Aorta (tissue), 5 donors: Measurements from ENCODE around the gene TSPEAR. TPM values are rescaled to one million over a fixed set of nuclear protein-coding genes. Genes with fewer than 3 reads are reported as not detected.
A peak's percentile ranks its signal among the peaks of the same experiment; 100 is the strongest.

Source experiments
- ATAC-seq: fragments of 200-7000 bp; cut with Tn5 transposase; one replicate; pipeline ENCODE4 v1.9.1; 2022; ENCODE audit warnings: moderate library complexity; ENCODE audit not compliant: low FRiP score
- DNase-seq, 2 donors: peaks; one replicate each; pipeline ENCODE4 v3.0.0-alpha.2; 2020
- H3K27ac ChIP-seq, 2 donors: one replicate each; pipeline ENCODE4 v1.5.1; 2013; ENCODE audit warnings: low read length in 2 of 2, mild to moderate bottlenecking in 2 of 2, moderate library complexity in 2 of 2, control low read depth in 1 of 2, inconsistent platforms in 1 of 2, low read depth in 1 of 2
- H3K27me3 ChIP-seq, 2 donors: one replicate each; pipeline ENCODE4 v1.6.1; 2013; ENCODE audit warnings: control low read depth in 1 of 2, low read length in 1 of 2, mild to moderate bottlenecking in 1 of 2, moderate library complexity in 1 of 2; ENCODE audit not compliant: insufficient read depth in 2 of 2, control insufficient read depth in 1 of 2
- H3K36me3 ChIP-seq, 2 donors: one replicate each; pipeline ENCODE4 v1.6.1; 2013; ENCODE audit warnings: control low read depth in 1 of 2, low read length in 1 of 2, mild to moderate bottlenecking in 1 of 2; ENCODE audit not compliant: insufficient read depth in 2 of 2, control insufficient read depth in 1 of 2
- H3K4me1 ChIP-seq, 2 donors: one replicate each; pipeline ENCODE4 v1.6.1; 2013; ENCODE audit warnings: low read length in 2 of 2, control low read depth in 1 of 2, mild to moderate bottlenecking in 1 of 2, moderate library complexity in 1 of 2; ENCODE audit not compliant: insufficient read depth in 2 of 2, control insufficient read depth in 1 of 2
- H3K4me3 ChIP-seq, 2 donors: one replicate each; pipeline ENCODE4 v1.5.1; 2013; ENCODE audit warnings: low read length in 2 of 2, control low read depth in 1 of 2, mild to moderate bottlenecking in 1 of 2
- H3K9me3 ChIP-seq: one replicate; pipeline ENCODE4 v1.6.1; 2013; ENCODE audit warnings: mild to moderate bottlenecking, low read length; ENCODE audit not compliant: control insufficient read depth
- WGBS, 2 donors: extraction: QIAGEN DNeasy Blood & Tissue Kit; methylation state at CpG; one replicate each; pipeline ENCODE4 v1.1.7; 2013; 5-methylcytosine and 5-hydroxymethylcytosine counted together
- intact Hi-C, 2 donors: fragments of 100-400 bp; cut with DNase I; formaldehyde crosslinking; loops; one replicate each; pipeline versions ENCODE4 v1.14.2 to v1.15.0; 2022
- polyA plus RNA-seq, 2 donors: library from polyadenylated mRNA; stranded (reverse); fragments of 200-250 nt; gene quantifications; one replicate each; pipeline ENCODE4 v1.2.3, GENCODE V29; 2013
- total RNA-seq, 2 donors: library from RNA; stranded (reverse); fragmentation: NEBNext Ultra II Directional; extraction: Animal tissue kit (Norgen Biotek cat#: 25700); gene quantifications; one replicate each; pipeline ENCODE4 v1.2.1, GENCODE V29; 2021
- donor health status: healthy with polysubstance abuse.
- donor health status: Bipolar disorder and iron deficiency.
- donor health status: DM: no; HTN: no; CAD: no.
- donor health status: DM: no; HTN: no; CAD: no.
- donor health status: DM: yes; HTN: yes; CAD: no.

Gene TSPEAR
- total and polyA plus RNA-seq, 4 donors = not detected

DNA sequence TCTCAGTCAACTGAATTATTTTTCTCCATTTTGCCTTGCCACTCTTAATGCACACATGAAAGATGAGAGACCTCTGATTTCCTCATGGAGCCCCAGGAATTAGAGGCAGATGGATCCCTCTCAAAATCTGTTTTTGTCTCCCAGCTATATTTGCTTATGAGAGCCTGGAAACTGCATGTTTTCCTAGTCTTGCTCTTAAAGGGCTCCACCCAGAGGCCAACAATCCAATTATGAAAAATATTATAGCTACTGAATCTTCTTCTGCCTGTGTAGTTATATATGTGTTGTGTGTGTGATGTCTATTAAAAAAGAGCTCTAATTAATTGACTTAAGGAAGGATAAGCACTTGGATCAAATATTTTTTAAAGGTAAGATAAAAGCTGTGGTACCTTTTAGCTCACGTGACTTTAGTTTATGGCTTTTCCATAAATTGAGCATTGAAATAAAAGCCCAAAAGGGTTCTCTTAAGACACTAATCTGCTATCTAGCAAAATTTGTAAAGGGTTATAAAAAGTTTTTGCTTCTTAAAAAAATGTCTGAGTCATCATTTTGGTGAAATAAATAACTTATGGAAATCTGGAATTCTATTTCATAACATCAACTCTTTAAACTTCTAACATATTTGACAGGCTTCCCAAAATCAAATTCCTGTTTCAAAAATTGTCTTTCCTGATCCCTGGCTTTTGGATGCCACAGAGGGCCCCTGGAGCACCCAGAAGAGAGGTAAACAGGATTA, 31.2 kb upstream of the TSPEAR start:
- Histone ChIP-seq H3K27me3 (no peaks in the 10 kb centered on the region), H3K36me3 (no peaks in the 10 kb centered on the region), H3K4me3 (no peak overlapping the region), H3K27ac (no peak overlapping the region), H3K4me1 (no peaks in the 10 kb centered on the region), H3K9me3 (peaks cover 13% of the 10 kb centered on the region)
- ATAC-seq = no peak
- WGBS, 2 donors = 88 to 92% methylated on average over 1 of the region's 1 CpG
- DNase-seq = no peak
- intact Hi-C loops = no loop called here

DNA sequence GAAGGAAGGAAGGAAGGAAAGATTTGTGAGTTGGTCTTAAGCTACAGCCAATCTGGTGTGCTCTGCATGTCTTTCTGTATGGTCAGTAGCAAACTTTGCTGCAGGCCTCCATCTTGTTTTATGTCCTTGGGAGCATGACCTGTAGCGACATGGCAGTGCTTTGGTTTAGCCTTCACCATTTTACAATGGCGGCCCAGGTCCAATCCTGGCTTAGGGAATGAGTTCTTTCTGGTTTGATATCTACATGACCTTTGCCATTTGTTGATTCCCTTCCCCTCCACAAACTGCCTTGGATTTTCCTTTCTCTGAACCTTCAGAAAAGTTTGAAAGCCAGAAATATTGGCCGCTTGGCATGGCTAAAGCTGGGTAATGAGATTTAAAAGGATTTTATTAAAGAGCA, 30.5 kb upstream of the TSPEAR start:
- Histone ChIP-seq H3K36me3 (no peaks in the 10 kb centered on the region), H3K4me1 (no peaks in the 10 kb centered on the region), H3K27me3 (no peaks in the 10 kb centered on the region), H3K9me3 (peaks cover 15% of the 10 kb centered on the region), H3K27ac (no peak overlapping the region), H3K4me3 (no peak overlapping the region)
- ATAC-seq = no peak
- intact Hi-C loops = no loop called here
- DNase-seq = no peak
- WGBS, 2 donors = 95 to 97% methylated on average over 3 of the region's 3 CpGs

- no peak for ATAC-seq
- WGBS, 2 donors = 76 to 88% methylated on average over 7 of the region's 7 CpGs
- intact Hi-C loops = no loop called here
- peak in 1 of 2 donors; percentile 26 for DNase-seq
- no peak overlapping the region for H3K27ac ChIP-seq
- no peaks in the 10 kb centered on the region for H3K27me3 ChIP-seq
- H3K9me3 ChIP-seq = peaks cover 18% of the 10 kb centered on the region
- H3K4me1 ChIP-seq = no peaks in the 10 kb centered on the region
- no peaks in the 10 kb centered on the region for H3K36me3 ChIP-seq
- H3K4me3 ChIP-seq = no peak overlapping the region
Measured at GRCh38 chr21:44740742-44741141, 29.4 kb upstream of the TSPEAR start.

- no peaks in the 10 kb centered on the region for H3K27me3 ChIP-seq
Measured at GRCh38 chr21:44739316-44739715, 27.9 kb upstream of the TSPEAR start.

GRCh38 chr21:44738621-44739020, 27.2 kb upstream of the TSPEAR start:
- Histone ChIP-seq H3K27me3 (no peaks in the 10 kb centered on the region), H3K27ac (no peak overlapping the region), H3K4me3 (no peak overlapping the region), H3K4me1 (no peaks in the 10 kb centered on the region), H3K9me3 (peaks cover 18% of the 10 kb centered on the region), H3K36me3 (no peaks in the 10 kb centered on the region)
- 86 to 94% methylated on average over 3 of the region's 3 CpGs for WGBS, 2 donors
- ATAC-seq = no peak
- DNase-seq = peak in 1 of 2 donors; percentile 15
- intact Hi-C loops = no loop called here

More at GRCh38 chr21:44739316-44739715, 27.9 kb upstream of the TSPEAR start:
- DNase-seq = peak in 1 of 2 donors; percentile 14
- Histone ChIP-seq H3K9me3 (peaks cover 18% of the 10 kb centered on the region), H3K36me3 (no peaks in the 10 kb centered on the region), H3K4me1 (no peaks in the 10 kb centered on the region), H3K27ac (no peak overlapping the region), H3K4me3 (no peak overlapping the region)
- intact Hi-C loops = no loop called here
- ATAC-seq = no peak
- 97 to 100% methylated on average over 1 of the region's 1 CpG for WGBS, 2 donors

DNA sequence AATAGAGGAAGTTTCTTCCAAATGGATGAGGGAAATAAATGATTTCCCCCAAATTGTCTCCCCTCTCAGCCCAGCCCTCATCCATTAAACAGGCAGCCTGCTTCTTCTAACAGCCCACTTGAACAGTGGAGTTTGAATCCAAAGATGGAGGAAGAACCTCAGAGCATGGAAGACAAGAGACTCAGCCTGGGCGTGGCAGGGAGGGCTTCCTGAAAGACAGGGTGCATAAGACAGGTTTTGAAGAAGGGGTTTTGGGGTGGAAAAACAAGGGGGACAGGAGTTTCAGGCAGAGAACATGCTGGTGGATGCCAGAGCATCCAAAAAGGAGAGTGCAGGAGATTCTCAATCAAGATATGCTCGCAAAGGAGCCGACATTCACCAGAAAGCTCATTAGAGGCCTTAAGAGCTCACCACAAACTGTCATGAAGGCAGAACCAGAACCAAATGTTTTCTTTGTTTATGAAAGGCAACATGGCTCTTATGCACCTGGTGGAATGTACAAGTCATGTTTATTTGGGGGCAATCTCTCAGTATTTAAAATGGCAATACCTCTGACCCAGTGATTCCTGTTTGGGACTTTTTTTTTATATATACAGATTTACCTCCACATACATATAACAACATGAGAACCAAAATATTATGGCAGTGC, 26.5 kb upstream of the TSPEAR start:
- ATAC-seq = no peak
- WGBS, 2 donors = 69 to 75% methylated on average over 3 of the region's 3 CpGs
- H3K4me1 ChIP-seq = no peaks in the 10 kb centered on the region
- intact Hi-C loops = no loop called here
- no peak overlapping the region for H3K27ac ChIP-seq
- peak in 1 of 2 donors; percentile 20 for DNase-seq
- no peaks in the 10 kb centered on the region for H3K36me3 ChIP-seq
- H3K27me3 ChIP-seq = no peaks in the 10 kb centered on the region
- H3K4me3 ChIP-seq = no peak overlapping the region
- H3K9me3 ChIP-seq = peaks cover 18% of the 10 kb centered on the region

GRCh38 chr21:44736291-44737004, 25.1 kb upstream of the TSPEAR start:
- ATAC-seq (no peak), DNase-seq (peak in 1 of 2 donors; percentile 57)
- Histone ChIP-seq H3K9me3 (peaks cover 18% of the 10 kb centered on the region), H3K27ac (no peak overlapping the region), H3K36me3 (no peaks in the 10 kb centered on the region), H3K4me1 (no peaks in the 10 kb centered on the region), H3K27me3 (no peaks in the 10 kb centered on the region), H3K4me3 (no peak overlapping the region)
- intact Hi-C loops = no loop called here
- 89 to 91% methylated on average over 8 of the region's 8 CpGs for WGBS, 2 donors

DNA sequence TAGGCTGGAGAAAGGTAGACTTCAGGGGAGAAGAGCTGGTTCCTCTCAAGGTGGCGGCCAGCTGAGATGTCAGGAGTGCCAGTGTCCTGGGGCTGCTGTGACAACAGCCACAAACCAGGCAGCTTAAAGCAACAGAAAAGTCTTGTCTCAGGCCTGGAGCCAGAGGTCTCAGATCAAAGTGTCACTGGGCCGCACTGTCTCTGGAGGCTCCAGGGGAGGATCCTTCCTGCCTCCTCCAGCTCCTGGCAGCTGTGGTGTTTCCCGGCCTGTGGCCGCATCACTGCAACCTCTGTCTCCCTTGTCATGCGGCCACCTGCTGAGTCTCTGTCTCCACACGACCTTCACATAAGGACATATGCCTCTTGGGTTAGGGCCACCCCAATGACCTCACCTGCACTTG, 24.4 kb upstream of the TSPEAR start:
- DNase-seq = peak in 1 of 2 donors; percentile 26
- no peaks in the 10 kb centered on the region for H3K4me1 ChIP-seq
- no peak overlapping the region for H3K27ac ChIP-seq
- 88 to 89% methylated on average over 6 of the region's 6 CpGs for WGBS, 2 donors
- intact Hi-C loops = no loop called here
- no peaks in the 10 kb centered on the region for H3K36me3 ChIP-seq
- no peaks in the 10 kb centered on the region for H3K27me3 ChIP-seq
- ATAC-seq = no peak
- peaks cover 18% of the 10 kb centered on the region for H3K9me3 ChIP-seq
- no peak overlapping the region for H3K4me3 ChIP-seq
